ENCODE measurements around the gene LCMT1. TPM values are rescaled to one million over a fixed set of nuclear protein-coding genes. Genes with fewer than 3 reads are reported as not detected.

Gene LCMT1
- polyA plus RNA-seq, 2 of the 4 experiments (the other 2 are of a cell fraction), result 36.4 to 47.6 TPM

GRCh38 chr16:25189305-25189704 is 77.8 kb downstream of the LCMT1 start:
- H3K9me3 ChIP-seq, result no peaks in the 10 kb centered on the region
- H3K4me2 ChIP-seq, result no peak overlapping the region
- CTCF ChIA-PET, result interaction anchor here (0.6 to 2.7 kb wide), 3 partner anchors 14 to 36 kb away, joined by 3 to 7 read pairs (median 3); no protein-coding TSS in a partner anchor
- POLR2A ChIA-PET, result no interaction called here
- DNase-seq (ENCODE audit: low read depth in 1 of 2, low spot score in 1 of 2) (no peak), FAIRE-seq (no peak), ATAC-seq (no peak)
- TF ChIP-seq SREBF2 (IDR thresholded peaks at IDR 0.05), result no peak
- TF ChIP-seq ZNF302 (CRISPR knock-in tag; IDR thresholded peaks at IDR 0.05), result no peak
- TF ChIP-seq, protein P1, sequence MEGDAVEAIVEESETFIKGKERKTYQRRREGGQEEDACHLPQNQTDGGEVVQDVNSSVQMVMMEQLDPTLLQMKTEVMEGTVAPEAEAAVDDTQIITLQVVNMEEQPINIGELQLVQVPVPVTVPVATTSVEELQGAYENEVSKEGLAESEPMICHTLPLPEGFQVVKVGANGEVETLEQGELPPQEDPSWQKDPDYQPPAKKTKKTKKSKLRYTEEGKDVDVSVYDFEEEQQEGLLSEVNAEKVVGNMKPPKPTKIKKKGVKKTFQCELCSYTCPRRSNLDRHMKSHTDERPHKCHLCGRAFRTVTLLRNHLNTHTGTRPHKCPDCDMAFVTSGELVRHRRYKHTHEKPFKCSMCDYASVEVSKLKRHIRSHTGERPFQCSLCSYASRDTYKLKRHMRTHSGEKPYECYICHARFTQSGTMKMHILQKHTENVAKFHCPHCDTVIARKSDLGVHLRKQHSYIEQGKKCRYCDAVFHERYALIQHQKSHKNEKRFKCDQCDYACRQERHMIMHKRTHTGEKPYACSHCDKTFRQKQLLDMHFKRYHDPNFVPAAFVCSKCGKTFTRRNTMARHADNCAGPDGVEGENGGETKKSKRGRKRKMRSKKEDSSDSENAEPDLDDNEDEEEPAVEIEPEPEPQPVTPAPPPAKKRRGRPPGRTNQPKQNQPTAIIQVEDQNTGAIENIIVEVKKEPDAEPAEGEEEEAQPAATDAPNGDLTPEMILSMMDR (IDR thresholded peaks at IDR 0.05), result no peak
- no peak for TF ChIP-seq HOXB13 (CRISPR knock-in tag; IDR thresholded peaks at IDR 0.05; ENCODE audit: low read depth)
- TF ChIP-seq HDAC2 (IDR thresholded peaks at IDR 0.05), result no peak
- TF ChIP-seq, protein P2, sequence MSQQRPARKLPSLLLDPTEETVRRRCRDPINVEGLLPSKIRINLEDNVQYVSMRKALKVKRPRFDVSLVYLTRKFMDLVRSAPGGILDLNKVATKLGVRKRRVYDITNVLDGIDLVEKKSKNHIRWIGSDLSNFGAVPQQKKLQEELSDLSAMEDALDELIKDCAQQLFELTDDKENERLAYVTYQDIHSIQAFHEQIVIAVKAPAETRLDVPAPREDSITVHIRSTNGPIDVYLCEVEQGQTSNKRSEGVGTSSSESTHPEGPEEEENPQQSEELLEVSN (IDR thresholded peaks at IDR 0.05; ENCODE audit: borderline replicate concordance, low read depth), result no peak
- TF ChIP-seq, protein P3, sequence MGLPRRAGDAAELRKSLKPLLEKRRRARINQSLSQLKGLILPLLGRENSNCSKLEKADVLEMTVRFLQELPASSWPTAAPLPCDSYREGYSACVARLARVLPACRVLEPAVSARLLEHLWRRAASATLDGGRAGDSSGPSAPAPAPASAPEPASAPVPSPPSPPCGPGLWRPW (IDR thresholded peaks at IDR 0.05), result no peak
- TF ChIP-seq PHF8 (IDR thresholded peaks at IDR 0.05; ENCODE audit: borderline replicate concordance, low read depth), result no peak
- no peak for TF ChIP-seq NR3C1 (IDR thresholded peaks at IDR 0.05)
- TF ChIP-seq RNF2 (IDR thresholded peaks at IDR 0.05; ENCODE audit: borderline replicate concordance, low read depth), result no peak
- H3K4me3 ChIP-seq, result no peak overlapping the region
- H3K4me1 ChIP-seq, result peaks cover 7% of the 10 kb centered on the region; the same call in 1 of the 3 replicates
- WGBS (ENCODE audit: missing lambda C conversion rate), result 94% methylated on average over 6 of the region's 6 CpGs
- H3K27ac ChIP-seq, result no peak overlapping the region

- ChIA-PET POLR2A (no interaction called here), CTCF (interaction anchor here (0.9 kb wide), 1 partner anchor 33 kb away, joined by 4 read pairs; no protein-coding TSS in a partner anchor)
- DNase-seq (ENCODE audit: low read depth in 1 of 2, low spot score in 1 of 2) (peak in 1 of 2 experiments; percentile 23), FAIRE-seq (no peak), ATAC-seq (peak; percentile 47 to 67; a peak in 3 of 6 replicates)
- no peak overlapping the region for H3K4me2 ChIP-seq
- no peak overlapping the region for H3K4me3 ChIP-seq
- TF ChIP-seq PBX3 (IDR thresholded peaks at IDR 0.05), result no peak
- no peak for TF ChIP-seq EP300 (IDR thresholded peaks at IDR 0.05)
- TF ChIP-seq POLR2AphosphoS2 (conservative IDR thresholded peaks at IDR 0.05; ENCODE audit: low read length), result no peak
- no peak for TF ChIP-seq ATOH8 (CRISPR knock-in tag; IDR thresholded peaks at IDR 0.05; ENCODE audit: low read depth)
- no peak for TF ChIP-seq TP53 (CRISPR knock-in tag; IDR thresholded peaks at IDR 0.05)
- TF ChIP-seq, protein P4, sequence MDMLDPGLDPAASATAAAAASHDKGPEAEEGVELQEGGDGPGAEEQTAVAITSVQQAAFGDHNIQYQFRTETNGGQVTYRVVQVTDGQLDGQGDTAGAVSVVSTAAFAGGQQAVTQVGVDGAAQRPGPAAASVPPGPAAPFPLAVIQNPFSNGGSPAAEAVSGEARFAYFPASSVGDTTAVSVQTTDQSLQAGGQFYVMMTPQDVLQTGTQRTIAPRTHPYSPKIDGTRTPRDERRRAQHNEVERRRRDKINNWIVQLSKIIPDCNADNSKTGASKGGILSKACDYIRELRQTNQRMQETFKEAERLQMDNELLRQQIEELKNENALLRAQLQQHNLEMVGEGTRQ (IDR thresholded peaks at IDR 0.05), result no peak
- no peak overlapping the region for H3K27ac ChIP-seq
- H3K9me3 ChIP-seq, result no peaks in the 10 kb centered on the region
- WGBS (ENCODE audit: missing lambda C conversion rate), result 34% methylated on average over 6 of the region's 6 CpGs
- H3K4me1 ChIP-seq, result peaks cover 1% of the 10 kb centered on the region; the same call in 1 of the 3 replicates
These were observed 80.6 kb downstream of the LCMT1 start for GRCh38 chr16:25192096-25192495.

DNA sequence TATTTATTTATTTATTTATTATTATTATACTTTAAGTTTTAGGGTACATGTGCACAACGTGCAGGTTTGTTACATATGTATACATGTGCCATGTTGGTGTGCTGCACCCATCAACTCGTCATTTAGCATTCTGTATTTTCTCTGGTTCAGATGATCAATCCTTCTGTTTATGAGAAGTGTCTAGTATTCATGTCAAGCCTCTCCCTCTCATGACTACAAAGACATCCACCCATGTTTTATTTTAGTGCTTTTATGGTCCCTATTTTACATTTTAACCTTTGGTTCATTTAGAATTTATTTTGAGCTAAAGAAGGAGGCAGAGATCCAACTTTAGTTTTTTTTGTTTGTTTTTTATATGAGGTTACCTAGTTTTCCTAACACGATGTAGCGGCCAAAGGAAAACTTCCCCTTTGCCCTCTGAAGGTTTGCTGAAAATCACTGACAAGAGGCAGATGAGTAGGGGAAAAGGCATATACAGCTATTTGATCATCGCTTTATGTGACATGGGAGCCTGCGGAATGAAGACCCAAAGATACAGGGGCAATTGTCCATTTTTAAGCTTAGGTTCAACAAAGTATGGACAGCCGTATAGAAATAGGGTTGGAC is 82.8 kb downstream of the LCMT1 start:
- H3K9me3 ChIP-seq, result no peaks in the 10 kb centered on the region
- ATAC-seq, result no peak
- 86% methylated on average over 7 of the region's 7 CpGs for WGBS (ENCODE audit: missing lambda C conversion rate)
- no peak overlapping the region for H3K27ac ChIP-seq
- no peak for DNase-seq (ENCODE audit: low read depth in 1 of 2, low spot score in 1 of 2)
- H3K4me1 ChIP-seq, result no peaks in the 10 kb centered on the region
- FAIRE-seq, result no peak
- CTCF ChIA-PET, result no interaction called here
- POLR2A ChIA-PET, result no interaction called here
- H3K4me3 ChIP-seq, result no peak overlapping the region
- no peak overlapping the region for H3K4me2 ChIP-seq
- TF ChIP-seq JUNB (IDR thresholded peaks at IDR 0.05) (no peak), ZC3H11A (IDR thresholded peaks at IDR 0.05) (no peak), FOSB (CRISPR knock-in tag; IDR thresholded peaks at IDR 0.05) (no peak), PBX3 (IDR thresholded peaks at IDR 0.05) (no peak), ESRRA (IDR thresholded peaks at IDR 0.05; ENCODE audit: borderline replicate concordance, low read length) (no peak), HOXB13 (CRISPR knock-in tag; IDR thresholded peaks at IDR 0.05; ENCODE audit: low read depth) (no peak), POLR2AphosphoS2 (conservative IDR thresholded peaks at IDR 0.05; ENCODE audit: low read length) (no peak), MAFK (IDR thresholded peaks at IDR 0.05; ENCODE audit: partially characterized antibody) (no peak), NFE2L2 (conservative IDR thresholded peaks at IDR 0.05; ENCODE audit: low read length) (no peak), TFCP2L1 (CRISPR knock-in tag; IDR thresholded peaks at IDR 0.05) (no peak), HEYL (CRISPR knock-in tag; IDR thresholded peaks at IDR 0.05) (no peak), MAZ (IDR thresholded peaks at IDR 0.05; ENCODE audit: borderline replicate concordance, low read depth, low read length) (no peak), SMC3 (IDR thresholded peaks at IDR 0.05) (no peak)
- TF ChIP-seq, protein P4 (IDR thresholded peaks at IDR 0.05), result no peak
